GM12864 (cell line): ENCODE data around the gene DSCAML1.

ENCODE experiments used
- DNase-seq: peaks from one replicate; pipeline ENCODE4 v3.0.0-alpha.2; 2011; ENCODE audit warnings: low read depth
- H3K4me3 ChIP-seq: 2 replicates; pipeline ENCODE4 v1.5.1; 2011; ENCODE audit warnings: mild to moderate bottlenecking, low read depth, low read length, control low read depth
- CTCF ChIP-seq: IDR thresholded peaks from 2 replicates; pipeline ENCODE4 v1.5.1; 2011; ENCODE audit warnings: low read depth, mild to moderate bottlenecking, moderate library complexity, low read length, control low read depth, inconsistent platforms; ENCODE audit errors: missing control alignments

Gene DSCAML1

GRCh38 chr11:117601006-117601708, 195.9 kb downstream of the DSCAML1 start:
- DNase-seq, result no peak
- no peak for TF ChIP-seq CTCF
- H3K4me3 ChIP-seq, result no peak overlapping the region

- no peak for DNase-seq
- H3K4me3 ChIP-seq, result no peak overlapping the region
- TF ChIP-seq CTCF, result no peak
These were observed 196.7 kb downstream of the DSCAML1 start for GRCh38 chr11:117600234-117600783.

- no peak overlapping the region for H3K4me3 ChIP-seq
- TF ChIP-seq CTCF, result no peak
- DNase-seq, result no peak
These were observed 199.9 kb downstream of the DSCAML1 start for GRCh38 chr11:117597071-117597470.

GRCh38 chr11:117595440-117595839, 201.6 kb downstream of the DSCAML1 start:
- no peak for DNase-seq
- H3K4me3 ChIP-seq, result no peak overlapping the region
- no peak for TF ChIP-seq CTCF

- TF ChIP-seq CTCF, result no peak
- no peak for DNase-seq
These were observed 202.3 kb downstream of the DSCAML1 start for GRCh38 chr11:117594721-117595120.

GRCh38 chr11:117593065-117593464, 204.0 kb downstream of the DSCAML1 start:
- TF ChIP-seq CTCF, result no peak
- H3K4me3 ChIP-seq, result no peak overlapping the region

More at GRCh38 chr11:117594721-117595120, 202.3 kb downstream of the DSCAML1 start:
- H3K4me3 ChIP-seq, result no peak overlapping the region

More at GRCh38 chr11:117593065-117593464, 204.0 kb downstream of the DSCAML1 start:
- no peak for DNase-seq
